ENCODE measurements around the gene BBS7. TPM values are rescaled to one million over a fixed set of nuclear protein-coding genes. Genes with fewer than 3 reads are reported as not detected.

BBS7 gene
- total RNA-seq, 1 experiment from 2014 or later: 20.5 TPM

DNA sequence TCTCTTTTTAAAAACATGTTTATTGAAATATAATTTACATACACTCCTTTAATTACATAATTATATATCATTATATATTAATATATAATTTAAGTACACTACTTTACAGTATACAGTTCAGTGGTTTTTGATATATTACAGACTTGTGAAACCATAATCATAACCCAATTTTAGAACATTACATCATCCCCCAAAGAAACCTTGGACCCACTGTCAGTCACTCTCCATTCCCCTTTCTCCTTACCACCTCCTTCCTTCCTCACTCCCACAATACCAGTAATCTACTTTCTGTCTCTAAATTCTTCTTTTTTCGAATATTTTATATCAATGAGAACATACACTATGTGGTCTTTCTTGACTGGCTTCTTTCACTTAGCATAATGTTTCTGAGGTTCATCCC lies 87.1 kb downstream of the BBS7 start:
- TF ChIP-seq ESRRA (CRISPR knock-in tag; IDR thresholded peaks at IDR 0.05; ENCODE audit: borderline replicate concordance) (no peak), MYBL2 (CRISPR knock-in tag; IDR thresholded peaks at IDR 0.05) (no peak), ZNF232 (CRISPR knock-in tag; IDR thresholded peaks at IDR 0.05) (no peak), IRF2 (CRISPR knock-in tag; IDR thresholded peaks at IDR 0.05; ENCODE audit: borderline replicate concordance, low read depth) (no peak), SP1 (CRISPR knock-in tag; conservative IDR thresholded peaks at IDR 0.05) (no peak)
- TF ChIP-seq, protein P1, sequence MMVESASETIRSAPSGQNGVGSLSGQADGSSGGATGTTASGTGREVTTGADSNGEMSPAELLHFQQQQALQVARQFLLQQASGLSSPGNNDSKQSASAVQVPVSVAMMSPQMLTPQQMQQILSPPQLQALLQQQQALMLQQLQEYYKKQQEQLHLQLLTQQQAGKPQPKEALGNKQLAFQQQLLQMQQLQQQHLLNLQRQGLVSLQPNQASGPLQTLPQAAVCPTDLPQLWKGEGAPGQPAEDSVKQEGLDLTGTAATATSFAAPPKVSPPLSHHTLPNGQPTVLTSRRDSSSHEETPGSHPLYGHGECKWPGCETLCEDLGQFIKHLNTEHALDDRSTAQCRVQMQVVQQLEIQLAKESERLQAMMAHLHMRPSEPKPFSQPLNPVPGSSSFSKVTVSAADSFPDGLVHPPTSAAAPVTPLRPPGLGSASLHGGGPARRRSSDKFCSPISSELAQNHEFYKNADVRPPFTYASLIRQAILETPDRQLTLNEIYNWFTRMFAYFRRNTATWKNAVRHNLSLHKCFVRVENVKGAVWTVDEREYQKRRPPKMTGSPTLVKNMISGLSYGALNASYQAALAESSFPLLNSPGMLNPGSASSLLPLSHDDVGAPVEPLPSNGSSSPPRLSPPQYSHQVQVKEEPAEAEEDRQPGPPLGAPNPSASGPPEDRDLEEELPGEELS (CRISPR knock-in tag; IDR thresholded peaks at IDR 0.05): no peak
- TF ChIP-seq, protein P2, sequence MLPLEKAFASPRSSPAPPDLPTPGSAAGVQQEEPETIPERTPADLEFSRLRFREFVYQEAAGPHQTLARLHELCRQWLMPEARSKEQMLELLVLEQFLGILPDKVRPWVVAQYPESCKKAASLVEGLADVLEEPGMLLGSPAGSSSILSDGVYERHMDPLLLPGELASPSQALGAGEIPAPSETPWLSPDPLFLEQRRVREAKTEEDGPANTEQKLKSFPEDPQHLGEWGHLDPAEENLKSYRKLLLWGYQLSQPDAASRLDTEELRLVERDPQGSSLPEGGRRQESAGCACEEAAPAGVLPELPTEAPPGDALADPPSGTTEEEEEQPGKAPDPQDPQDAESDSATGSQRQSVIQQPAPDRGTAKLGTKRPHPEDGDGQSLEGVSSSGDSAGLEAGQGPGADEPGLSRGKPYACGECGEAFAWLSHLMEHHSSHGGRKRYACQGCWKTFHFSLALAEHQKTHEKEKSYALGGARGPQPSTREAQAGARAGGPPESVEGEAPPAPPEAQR (CRISPR knock-in tag; IDR thresholded peaks at IDR 0.05): no peak
- TF ChIP-seq, protein P3, sequence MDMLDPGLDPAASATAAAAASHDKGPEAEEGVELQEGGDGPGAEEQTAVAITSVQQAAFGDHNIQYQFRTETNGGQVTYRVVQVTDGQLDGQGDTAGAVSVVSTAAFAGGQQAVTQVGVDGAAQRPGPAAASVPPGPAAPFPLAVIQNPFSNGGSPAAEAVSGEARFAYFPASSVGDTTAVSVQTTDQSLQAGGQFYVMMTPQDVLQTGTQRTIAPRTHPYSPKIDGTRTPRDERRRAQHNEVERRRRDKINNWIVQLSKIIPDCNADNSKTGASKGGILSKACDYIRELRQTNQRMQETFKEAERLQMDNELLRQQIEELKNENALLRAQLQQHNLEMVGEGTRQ (CRISPR knock-in tag; IDR thresholded peaks at IDR 0.05): no peak
- TF ChIP-seq, protein P4, sequence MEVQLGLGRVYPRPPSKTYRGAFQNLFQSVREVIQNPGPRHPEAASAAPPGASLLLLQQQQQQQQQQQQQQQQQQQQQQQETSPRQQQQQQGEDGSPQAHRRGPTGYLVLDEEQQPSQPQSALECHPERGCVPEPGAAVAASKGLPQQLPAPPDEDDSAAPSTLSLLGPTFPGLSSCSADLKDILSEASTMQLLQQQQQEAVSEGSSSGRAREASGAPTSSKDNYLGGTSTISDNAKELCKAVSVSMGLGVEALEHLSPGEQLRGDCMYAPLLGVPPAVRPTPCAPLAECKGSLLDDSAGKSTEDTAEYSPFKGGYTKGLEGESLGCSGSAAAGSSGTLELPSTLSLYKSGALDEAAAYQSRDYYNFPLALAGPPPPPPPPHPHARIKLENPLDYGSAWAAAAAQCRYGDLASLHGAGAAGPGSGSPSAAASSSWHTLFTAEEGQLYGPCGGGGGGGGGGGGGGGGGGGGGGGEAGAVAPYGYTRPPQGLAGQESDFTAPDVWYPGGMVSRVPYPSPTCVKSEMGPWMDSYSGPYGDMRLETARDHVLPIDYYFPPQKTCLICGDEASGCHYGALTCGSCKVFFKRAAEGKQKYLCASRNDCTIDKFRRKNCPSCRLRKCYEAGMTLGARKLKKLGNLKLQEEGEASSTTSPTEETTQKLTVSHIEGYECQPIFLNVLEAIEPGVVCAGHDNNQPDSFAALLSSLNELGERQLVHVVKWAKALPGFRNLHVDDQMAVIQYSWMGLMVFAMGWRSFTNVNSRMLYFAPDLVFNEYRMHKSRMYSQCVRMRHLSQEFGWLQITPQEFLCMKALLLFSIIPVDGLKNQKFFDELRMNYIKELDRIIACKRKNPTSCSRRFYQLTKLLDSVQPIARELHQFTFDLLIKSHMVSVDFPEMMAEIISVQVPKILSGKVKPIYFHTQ (CRISPR knock-in tag; IDR thresholded peaks at IDR 0.05): no peak
- TF ChIP-seq, protein P5, sequence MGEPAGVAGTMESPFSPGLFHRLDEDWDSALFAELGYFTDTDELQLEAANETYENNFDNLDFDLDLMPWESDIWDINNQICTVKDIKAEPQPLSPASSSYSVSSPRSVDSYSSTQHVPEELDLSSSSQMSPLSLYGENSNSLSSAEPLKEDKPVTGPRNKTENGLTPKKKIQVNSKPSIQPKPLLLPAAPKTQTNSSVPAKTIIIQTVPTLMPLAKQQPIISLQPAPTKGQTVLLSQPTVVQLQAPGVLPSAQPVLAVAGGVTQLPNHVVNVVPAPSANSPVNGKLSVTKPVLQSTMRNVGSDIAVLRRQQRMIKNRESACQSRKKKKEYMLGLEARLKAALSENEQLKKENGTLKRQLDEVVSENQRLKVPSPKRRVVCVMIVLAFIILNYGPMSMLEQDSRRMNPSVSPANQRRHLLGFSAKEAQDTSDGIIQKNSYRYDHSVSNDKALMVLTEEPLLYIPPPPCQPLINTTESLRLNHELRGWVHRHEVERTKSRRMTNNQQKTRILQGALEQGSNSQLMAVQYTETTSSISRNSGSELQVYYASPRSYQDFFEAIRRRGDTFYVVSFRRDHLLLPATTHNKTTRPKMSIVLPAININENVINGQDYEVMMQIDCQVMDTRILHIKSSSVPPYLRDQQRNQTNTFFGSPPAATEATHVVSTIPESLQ (CRISPR knock-in tag; IDR thresholded peaks at IDR 0.05): no peak
- TF ChIP-seq, protein P6, sequence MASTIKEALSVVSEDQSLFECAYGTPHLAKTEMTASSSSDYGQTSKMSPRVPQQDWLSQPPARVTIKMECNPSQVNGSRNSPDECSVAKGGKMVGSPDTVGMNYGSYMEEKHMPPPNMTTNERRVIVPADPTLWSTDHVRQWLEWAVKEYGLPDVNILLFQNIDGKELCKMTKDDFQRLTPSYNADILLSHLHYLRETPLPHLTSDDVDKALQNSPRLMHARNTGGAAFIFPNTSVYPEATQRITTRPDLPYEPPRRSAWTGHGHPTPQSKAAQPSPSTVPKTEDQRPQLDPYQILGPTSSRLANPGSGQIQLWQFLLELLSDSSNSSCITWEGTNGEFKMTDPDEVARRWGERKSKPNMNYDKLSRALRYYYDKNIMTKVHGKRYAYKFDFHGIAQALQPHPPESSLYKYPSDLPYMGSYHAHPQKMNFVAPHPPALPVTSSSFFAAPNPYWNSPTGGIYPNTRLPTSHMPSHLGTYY (CRISPR knock-in tag; IDR thresholded peaks at IDR 0.05): no peak
- no peak for DNase-seq (ENCODE audit: low spot score)
- H3K27ac Mint-ChIP-seq: no peak overlapping the region
- no peaks in the 10 kb centered on the region for H3K9me3 Mint-ChIP-seq
- POLR2A ChIA-PET: no interaction called here
- no peaks in the 10 kb centered on the region; the same call in none of the 2 replicates for H3K27me3 Mint-ChIP-seq (ENCODE audit: low read depth)
- no peaks in the 10 kb centered on the region for H3K36me3 Mint-ChIP-seq
- H3K4me1 Mint-ChIP-seq: no peaks in the 10 kb centered on the region
- no peak for ATAC-seq
- H3K4me3 Mint-ChIP-seq: no peak overlapping the region
- CTCF ChIA-PET: no interaction called here

DNA sequence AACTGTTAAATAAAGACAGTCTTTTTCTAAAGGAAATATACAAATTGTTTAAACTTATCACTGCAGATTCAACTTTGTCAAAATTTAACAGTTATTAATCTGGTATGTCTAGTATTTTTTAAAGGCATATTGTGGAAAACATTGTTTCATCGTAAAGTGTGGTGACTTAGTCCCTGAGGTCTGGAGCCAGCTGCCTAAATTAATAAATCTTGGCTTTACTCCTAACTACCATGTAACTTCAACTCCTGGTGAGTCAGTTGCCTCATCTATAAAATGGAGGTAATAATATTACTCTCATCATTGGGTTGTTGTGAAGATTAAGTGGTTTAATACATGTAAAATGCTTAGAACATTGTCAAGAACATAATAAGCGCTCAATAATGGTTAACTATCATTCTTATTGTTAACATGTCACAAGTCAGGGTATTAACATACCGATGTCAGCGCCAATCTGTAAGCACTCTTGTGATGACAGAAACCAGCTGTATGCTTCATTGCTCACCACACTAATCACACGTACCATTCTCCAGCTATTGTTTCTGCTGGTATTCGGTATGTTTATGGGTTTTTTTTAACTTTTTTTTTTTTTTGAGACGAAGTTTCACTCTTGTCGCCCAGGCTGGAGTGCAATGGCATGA lies 91.2 kb downstream of the BBS7 start:
- ChIA-PET POLR2A (interaction anchor here (0.6 to 0.9 kb wide), 2 partner anchors 19 to 271 kb away, joined by 3 to 4 read pairs; no protein-coding TSS in a partner anchor), CTCF (no interaction called here)
- H3K27ac Mint-ChIP-seq: no peak overlapping the region
- ATAC-seq (no peak), DNase-seq (ENCODE audit: low spot score) (no peak)
- H3K9me3 Mint-ChIP-seq: no peaks in the 10 kb centered on the region
- no peak overlapping the region for H3K4me3 Mint-ChIP-seq
- H3K4me1 Mint-ChIP-seq: peaks cover 5% of the 10 kb centered on the region
- no peaks in the 10 kb centered on the region; the same call in 1 of the 2 replicates for H3K27me3 Mint-ChIP-seq (ENCODE audit: low read depth)
- H3K36me3 Mint-ChIP-seq: no peaks in the 10 kb centered on the region
- no peak for TF ChIP-seq GTF2I (CRISPR knock-in tag; conservative IDR thresholded peaks at IDR 0.05)
- no peak for TF ChIP-seq IRF2 (CRISPR knock-in tag; IDR thresholded peaks at IDR 0.05; ENCODE audit: borderline replicate concordance, low read depth)
- no peak for TF ChIP-seq EMX1 (CRISPR knock-in tag; IDR thresholded peaks at IDR 0.05)
- TF ChIP-seq, protein P7, sequence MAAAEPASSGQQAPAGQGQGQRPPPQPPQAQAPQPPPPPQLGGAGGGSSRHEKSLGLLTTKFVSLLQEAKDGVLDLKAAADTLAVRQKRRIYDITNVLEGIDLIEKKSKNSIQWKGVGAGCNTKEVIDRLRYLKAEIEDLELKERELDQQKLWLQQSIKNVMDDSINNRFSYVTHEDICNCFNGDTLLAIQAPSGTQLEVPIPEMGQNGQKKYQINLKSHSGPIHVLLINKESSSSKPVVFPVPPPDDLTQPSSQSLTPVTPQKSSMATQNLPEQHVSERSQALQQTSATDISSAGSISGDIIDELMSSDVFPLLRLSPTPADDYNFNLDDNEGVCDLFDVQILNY (CRISPR knock-in tag; IDR thresholded peaks at IDR 0.05): no peak
- no peak for TF ChIP-seq ZNF121 (CRISPR knock-in tag; IDR thresholded peaks at IDR 0.05)
- TF ChIP-seq FOXP1 (CRISPR knock-in tag; IDR thresholded peaks at IDR 0.05; ENCODE audit: borderline replicate concordance): no peak
- TF ChIP-seq, protein P8, sequence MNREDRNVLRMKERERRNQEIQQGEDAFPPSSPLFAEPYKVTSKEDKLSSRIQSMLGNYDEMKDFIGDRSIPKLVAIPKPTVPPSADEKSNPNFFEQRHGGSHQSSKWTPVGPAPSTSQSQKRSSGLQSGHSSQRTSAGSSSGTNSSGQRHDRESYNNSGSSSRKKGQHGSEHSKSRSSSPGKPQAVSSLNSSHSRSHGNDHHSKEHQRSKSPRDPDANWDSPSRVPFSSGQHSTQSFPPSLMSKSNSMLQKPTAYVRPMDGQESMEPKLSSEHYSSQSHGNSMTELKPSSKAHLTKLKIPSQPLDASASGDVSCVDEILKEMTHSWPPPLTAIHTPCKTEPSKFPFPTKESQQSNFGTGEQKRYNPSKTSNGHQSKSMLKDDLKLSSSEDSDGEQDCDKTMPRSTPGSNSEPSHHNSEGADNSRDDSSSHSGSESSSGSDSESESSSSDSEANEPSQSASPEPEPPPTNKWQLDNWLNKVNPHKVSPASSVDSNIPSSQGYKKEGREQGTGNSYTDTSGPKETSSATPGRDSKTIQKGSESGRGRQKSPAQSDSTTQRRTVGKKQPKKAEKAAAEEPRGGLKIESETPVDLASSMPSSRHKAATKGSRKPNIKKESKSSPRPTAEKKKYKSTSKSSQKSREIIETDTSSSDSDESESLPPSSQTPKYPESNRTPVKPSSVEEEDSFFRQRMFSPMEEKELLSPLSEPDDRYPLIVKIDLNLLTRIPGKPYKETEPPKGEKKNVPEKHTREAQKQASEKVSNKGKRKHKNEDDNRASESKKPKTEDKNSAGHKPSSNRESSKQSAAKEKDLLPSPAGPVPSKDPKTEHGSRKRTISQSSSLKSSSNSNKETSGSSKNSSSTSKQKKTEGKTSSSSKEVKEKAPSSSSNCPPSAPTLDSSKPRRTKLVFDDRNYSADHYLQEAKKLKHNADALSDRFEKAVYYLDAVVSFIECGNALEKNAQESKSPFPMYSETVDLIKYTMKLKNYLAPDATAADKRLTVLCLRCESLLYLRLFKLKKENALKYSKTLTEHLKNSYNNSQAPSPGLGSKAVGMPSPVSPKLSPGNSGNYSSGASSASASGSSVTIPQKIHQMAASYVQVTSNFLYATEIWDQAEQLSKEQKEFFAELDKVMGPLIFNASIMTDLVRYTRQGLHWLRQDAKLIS (CRISPR knock-in tag; IDR thresholded peaks at IDR 0.05; ENCODE audit: borderline replicate concordance): no peak
- TF ChIP-seq PRRX2 (CRISPR knock-in tag; IDR thresholded peaks at IDR 0.05): no peak
- TF ChIP-seq NFE2L1 (CRISPR knock-in tag; IDR thresholded peaks at IDR 0.05): no peak
- TF ChIP-seq GABPB1 (CRISPR knock-in tag; IDR thresholded peaks at IDR 0.05): no peak

Measured in WTC11 (cell line).